Measurements from ENCODE around the gene CLDN8.

The CLDN8 gene

DNA sequence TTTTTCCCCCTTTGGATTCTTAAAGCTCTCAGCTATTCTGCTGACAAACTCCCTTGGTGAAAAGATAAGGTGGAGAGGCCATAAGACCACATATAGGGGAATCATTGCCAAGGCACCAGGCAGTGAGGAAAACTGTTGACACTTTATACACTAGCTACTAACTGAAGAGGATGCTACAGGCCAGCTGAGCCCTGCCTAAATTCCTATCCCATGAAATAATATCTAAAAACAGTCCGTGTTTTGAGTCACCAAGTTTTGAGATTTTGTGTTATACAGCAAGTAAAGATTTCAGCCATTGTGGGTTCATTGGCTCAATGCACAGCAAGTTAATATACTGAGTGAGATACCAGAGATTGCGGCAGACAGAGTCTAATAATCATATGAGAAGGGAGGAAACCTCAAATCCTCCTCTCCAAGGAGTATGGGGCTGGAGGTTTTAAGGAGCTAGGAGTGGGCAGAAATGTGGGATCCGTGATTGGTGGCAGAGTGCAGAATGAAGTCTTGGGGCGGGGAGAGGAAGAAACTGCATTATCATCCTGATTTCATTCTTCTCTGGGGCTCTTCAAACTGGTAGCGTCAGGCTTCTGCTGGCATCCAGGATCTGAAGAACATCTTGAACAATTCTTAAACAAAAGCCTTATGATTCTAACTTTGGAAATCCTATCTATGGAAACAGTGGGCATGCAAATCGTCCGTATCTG, 9.2 kb downstream of the CLDN8 start:
- peak; percentile 3 to 19 for DNase-seq (ENCODE audit: low read depth in 2 of 2)

DNA sequence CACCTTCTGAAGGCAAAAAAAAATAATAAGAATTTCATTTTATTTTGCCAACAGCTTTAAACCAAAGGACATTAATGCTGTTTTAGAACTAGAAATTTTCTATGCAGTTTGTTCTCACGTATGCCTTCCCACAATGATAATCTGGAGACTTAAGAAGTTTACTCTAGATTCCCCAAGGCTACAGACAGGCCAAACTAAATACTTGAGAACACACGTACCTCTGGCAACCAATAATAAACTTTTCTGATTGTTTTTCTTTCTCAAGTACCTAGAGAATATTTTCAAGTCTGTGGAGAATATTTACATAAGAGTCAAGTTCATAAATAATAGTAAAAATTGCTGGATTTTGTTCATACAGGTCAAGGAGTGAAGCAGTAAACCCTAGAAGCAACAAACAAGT, 15.9 kb downstream of the CLDN8 start:
- DNase-seq (ENCODE audit: low read depth in 2 of 2) = no peak

DNA sequence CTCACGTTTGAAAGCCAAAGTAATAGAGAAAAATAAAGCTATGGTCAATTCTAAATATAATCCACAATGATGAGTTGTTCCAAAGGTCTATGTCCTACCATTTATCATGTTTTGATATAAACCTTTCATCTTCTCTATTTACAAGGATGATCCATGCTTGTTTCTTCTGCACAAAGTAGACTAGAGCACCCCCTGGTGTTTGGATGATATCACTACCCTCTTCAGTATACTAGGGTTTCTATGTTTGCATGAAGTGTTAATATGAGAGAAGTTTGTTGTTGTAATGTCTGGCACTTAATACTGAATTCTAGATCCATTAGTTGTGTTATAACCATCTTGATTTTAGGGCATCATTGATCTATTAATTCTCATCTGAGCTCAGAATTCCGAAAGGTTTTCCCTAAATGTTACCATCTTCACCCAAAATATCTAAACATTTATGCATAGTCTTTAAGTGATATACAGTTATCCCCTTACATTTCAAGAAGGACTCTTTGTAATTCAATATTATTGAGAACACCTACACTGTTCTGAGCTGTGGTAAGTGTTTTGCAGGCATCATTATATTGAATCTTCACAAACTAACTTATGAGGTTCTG, 21.1 kb downstream of the CLDN8 start:
- DNase-seq (ENCODE audit: low read depth in 2 of 2) = no peak

DNA sequence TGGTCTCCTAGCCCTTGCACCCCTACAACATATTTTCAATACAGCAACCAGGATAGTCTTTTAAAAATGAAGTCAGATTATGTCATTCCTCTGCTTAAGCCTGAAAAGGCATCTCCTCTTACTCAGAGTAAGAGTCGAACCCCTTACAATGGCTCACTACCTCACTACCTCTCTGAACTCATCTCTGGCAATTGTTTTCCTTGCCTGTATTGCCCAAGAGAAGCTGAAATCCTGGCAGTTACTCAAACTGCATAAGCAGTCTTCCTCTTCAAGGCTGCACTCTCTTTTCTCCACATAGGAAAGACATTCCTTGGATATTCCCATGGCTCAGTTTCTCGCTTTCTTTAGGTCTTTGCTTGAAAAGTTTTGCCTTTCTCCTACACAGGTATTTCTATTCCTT, 22.7 kb downstream of the CLDN8 start:
- no peak for DNase-seq (ENCODE audit: low read depth in 2 of 2)

DNA sequence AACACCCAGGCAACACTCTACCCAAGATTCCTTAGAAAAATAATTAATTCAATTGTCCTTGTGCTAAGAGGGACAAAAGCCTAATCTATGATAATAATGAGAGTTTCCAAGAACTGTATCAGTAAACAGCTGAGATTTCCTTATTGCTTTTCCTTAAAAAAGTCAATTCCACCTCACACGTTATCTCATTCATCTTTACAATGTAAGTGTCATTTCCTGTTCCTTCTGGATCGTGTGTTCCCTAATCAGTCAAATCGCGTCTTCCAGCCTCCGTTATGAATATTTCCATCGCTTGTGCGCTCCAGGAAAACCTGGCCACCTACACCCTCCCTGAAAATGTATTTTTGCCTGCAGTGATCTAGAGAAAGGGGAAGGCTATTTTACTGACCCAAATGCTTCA, 25.3 kb downstream of the CLDN8 start:
- DNase-seq (ENCODE audit: low read depth in 2 of 2) = no peak

DNA sequence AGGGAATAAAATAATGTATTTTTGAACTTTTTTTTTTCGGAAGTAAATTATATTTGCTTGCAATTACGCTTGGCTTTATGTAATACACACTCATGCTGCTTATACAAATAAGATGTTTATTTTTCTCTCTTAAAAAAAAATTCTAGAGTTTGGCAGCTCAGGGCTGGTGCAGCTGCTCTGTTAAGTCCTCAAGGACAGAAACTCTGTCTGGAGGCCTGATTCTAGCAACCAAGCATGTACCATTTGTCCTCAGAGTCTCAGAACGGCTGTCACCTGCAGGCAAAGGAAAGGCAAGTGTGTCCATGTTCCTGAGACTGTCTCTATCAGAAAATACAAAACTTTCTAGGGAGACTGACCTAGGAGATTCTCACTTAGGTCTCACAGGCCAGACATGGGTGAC, 26.1 kb downstream of the CLDN8 start:
- no peak for DNase-seq (ENCODE audit: low read depth in 2 of 2)

DNA sequence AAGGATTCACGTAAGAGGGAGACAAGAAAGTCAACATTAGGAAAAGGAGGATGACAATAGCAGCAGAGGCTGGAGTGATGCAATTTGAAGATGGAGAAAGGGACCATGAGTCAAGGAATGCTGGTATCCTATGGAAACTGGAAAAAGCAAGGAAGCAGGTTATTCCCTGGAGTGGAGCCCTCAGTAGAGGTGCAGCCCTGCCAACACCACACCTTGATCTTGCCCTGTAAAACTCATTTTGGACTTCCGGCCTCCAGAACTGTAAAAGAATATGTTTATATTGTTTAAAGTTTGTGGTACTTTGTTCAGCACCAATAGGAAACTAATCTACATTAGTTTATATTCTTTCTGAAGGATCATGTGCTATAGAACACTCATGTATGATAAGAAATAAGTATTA, 29.7 kb downstream of the CLDN8 start:
- DNase-seq (ENCODE audit: low read depth in 2 of 2) = no peak

DNA sequence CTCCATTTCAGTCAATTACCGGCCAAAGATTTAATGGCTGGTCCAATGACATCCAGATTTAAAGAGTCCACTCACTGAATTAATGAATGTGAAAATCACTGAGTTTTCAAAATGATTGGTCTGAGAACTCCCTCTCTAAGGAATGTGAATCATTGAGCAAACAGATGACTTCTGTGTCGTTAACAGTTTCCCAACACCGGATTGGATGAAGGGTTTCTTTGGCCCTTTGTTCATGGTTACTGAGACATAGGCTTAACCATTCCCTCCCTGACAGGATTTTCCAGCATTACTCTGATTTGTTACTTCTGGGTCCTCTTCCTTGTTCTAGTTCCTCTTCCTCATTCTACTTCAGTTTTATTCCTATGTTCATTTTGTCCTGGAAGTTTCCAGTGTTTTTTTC, 47.8 kb downstream of the CLDN8 start:
- DNase-seq (ENCODE audit: low read depth in 2 of 2) = no peak

DNA sequence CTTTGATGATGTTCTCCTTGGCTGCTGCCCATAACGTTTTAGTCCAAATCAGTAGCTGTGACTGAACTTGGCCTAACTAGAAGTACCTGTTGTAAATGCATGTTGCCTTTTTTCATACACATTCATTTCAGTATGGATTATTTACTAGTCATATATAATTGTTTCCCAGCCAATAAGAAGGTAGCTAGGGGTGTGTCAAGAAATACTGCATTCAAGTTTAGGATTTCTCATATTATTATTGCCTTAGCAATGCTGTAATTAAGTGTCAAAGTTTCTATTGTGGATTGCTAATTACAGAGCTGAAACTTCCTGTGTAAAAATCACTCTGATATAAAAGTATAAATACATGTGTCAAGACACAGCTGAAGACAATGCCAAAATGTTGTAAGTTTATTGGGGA, 49.2 kb downstream of the CLDN8 start, which contains the start of gene CLDN17:
Gene CLDN17 (minus strand): TSS at position 101 of the 400 bp plus-strand sequence. CDS start 188 bp downstream, outside the sequence.
- no peak for DNase-seq (ENCODE audit: low read depth in 2 of 2)

DNA sequence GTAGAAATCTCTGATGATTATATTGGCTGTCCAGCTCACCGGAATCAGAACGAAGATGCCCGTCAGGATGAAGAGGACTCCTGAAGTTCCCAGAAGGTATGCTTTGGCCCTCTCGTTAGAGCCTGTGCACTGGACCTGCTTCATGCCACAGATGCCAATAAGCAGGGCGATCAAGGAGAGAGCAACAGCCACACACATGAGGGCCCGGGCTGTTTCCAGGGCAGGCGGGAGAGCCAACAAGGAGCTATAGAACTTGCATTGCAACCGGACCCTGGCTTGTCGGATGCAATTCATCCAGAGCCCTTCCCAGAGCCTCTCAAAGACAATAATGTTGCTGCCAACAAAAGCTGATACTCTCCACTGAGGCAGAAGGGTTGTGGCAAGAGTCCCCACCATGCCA, 49.7 kb downstream of the CLDN8 start:
- DNase-seq (ENCODE audit: low read depth in 2 of 2) = no peak

DNA sequence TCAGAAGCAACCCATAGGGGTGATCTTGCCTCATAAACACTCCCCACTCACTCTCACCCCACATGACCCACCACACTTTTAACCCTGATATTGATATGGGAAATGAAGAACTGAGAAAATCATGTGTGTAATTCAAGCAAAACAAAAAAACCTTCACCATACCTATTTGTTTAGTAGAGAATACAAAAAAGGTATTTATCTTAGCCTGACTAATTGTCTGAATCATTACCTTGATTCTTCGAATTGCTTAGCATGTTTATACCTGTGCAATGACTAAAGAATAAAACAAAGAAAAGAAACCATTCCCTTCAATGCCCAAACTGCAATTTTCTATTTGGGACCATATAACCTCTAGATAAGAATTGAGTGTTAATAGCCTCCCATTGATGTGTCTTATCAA, 51.1 kb downstream of the CLDN8 start:
- no peak for DNase-seq (ENCODE audit: low read depth in 2 of 2)

Measured in fibroblast of skin of left biceps (primary cell).